Left hindlimb (tissue), 1 donor: ENCODE measurements around the gene C10orf105.

Source experiments
- DNase-seq: peaks from one replicate; pipeline ENCODE4 v3.0.0-alpha.2; 2018

C10orf105 gene

GRCh38 chr10:71715860-71716259, 3.7 kb downstream of the C10orf105 start:
- no peak for DNase-seq

- no peak for DNase-seq
Observed at GRCh38 chr10:71715026-71715425, 4.6 kb downstream of the C10orf105 start.

- DNase-seq = no peak
Observed at GRCh38 chr10:71714592-71714991, 5.0 kb downstream of the C10orf105 start.

GRCh38 chr10:71714031-71714410, 5.6 kb downstream of the C10orf105 start:
- no peak for DNase-seq

- DNase-seq = peak; percentile 88
Observed at GRCh38 chr10:71713135-71714030, 6.2 kb downstream of the C10orf105 start.

- no peak for DNase-seq
Observed at GRCh38 chr10:71712572-71713134, 6.9 kb downstream of the C10orf105 start.

- DNase-seq = no peak
Observed at GRCh38 chr10:71712170-71712569, 7.4 kb downstream of the C10orf105 start.

- DNase-seq = no peak
Observed at GRCh38 chr10:71711052-71711623, 8.4 kb downstream of the C10orf105 start.

GRCh38 chr10:71710519-71710918, 9.1 kb downstream of the C10orf105 start:
- DNase-seq = no peak

- DNase-seq = no peak
Observed at GRCh38 chr10:71708897-71709882, 10.4 kb downstream of the C10orf105 start.

- no peak for DNase-seq
Observed at GRCh38 chr10:71708301-71708703, 11.3 kb downstream of the C10orf105 start.

- no peak for DNase-seq
Observed at GRCh38 chr10:71707240-71707789, 12.3 kb downstream of the C10orf105 start.

GRCh38 chr10:71706216-71707121, 13.1 kb downstream of the C10orf105 start:
- DNase-seq = no peak

GRCh38 chr10:71705582-71705981, 14.0 kb downstream of the C10orf105 start:
- DNase-seq = no peak

GRCh38 chr10:71704816-71705215, 14.8 kb downstream of the C10orf105 start:
- no peak for DNase-seq

GRCh38 chr10:71703577-71703976, 16.0 kb downstream of the C10orf105 start:
- no peak for DNase-seq

GRCh38 chr10:71701496-71702132, 18.0 kb downstream of the C10orf105 start:
- no peak for DNase-seq

- DNase-seq = no peak
Observed at GRCh38 chr10:71700731-71701368, 18.7 kb downstream of the C10orf105 start.

- DNase-seq = no peak
Observed at GRCh38 chr10:71698737-71699136, 20.8 kb downstream of the C10orf105 start.
